Transverse colon (tissue), 4 donors: Measurements from ENCODE around the gene FMO2. TPM values are rescaled to one million over a fixed set of nuclear protein-coding genes. Genes with fewer than 3 reads are reported as not detected.

Experiments
- DNase-seq: peaks from one replicate; pipeline ENCODE4 v3.0.0-alpha.2; 2019
- H3K27ac ChIP-seq, 4 donors: fragments of 200-600 bp; sonication (generic); 2 replicates each; pipeline ENCODE4 v1.5.1; 2016 to 2018; ENCODE audit warnings: inconsistent platforms in 4 of 4
- H3K27me3 ChIP-seq: fragments of 200-600 bp; sonication (generic); 2 replicates; pipeline ENCODE4 v1.5.1; 2017; ENCODE audit warnings: inconsistent platforms
- H3K36me3 ChIP-seq, 4 donors: fragments of 200-600 bp; sonication (generic); 2 replicates each; pipeline ENCODE4 v1.5.1; 2017 to 2019; ENCODE audit warnings: inconsistent platforms in 4 of 4
- H3K4me1 ChIP-seq, 4 donors: fragments of 200-600 bp; sonication (generic); 2 replicates each; pipeline ENCODE4 v1.5.1; 2017 to 2020; ENCODE audit warnings: inconsistent platforms in 4 of 4
- H3K4me3 ChIP-seq, 4 donors: fragments of 200-600 bp; sonication (generic); 1 replicate in 1 of 4; 2 replicates in 3 of 4; pipeline versions ENCODE4 v1.5.1 to v1.6.1; 2017 to 2019; ENCODE audit warnings: inconsistent platforms in 4 of 4
- H3K9me3 ChIP-seq, 2 donors: fragments of 200-600 bp; sonication (generic); 2 replicates each; pipeline ENCODE4 v1.5.1; 2017 to 2019; ENCODE audit warnings: inconsistent platforms in 2 of 2
- EP300 ChIP-seq: sonication (generic); formaldehyde crosslinking; IDR thresholded peaks from one replicate; pipeline ENCODE4 v1.6.1; 2017; ENCODE audit warnings: antibody characterized with exemption, low read depth
- POLR2A ChIP-seq: fragments of 450-650 bp; IDR thresholded peaks from one replicate; pipeline ENCODE4 v1.6.1; 2016; ENCODE audit warnings: antibody characterized with exemption, mild to moderate bottlenecking, moderate library complexity
- POLR2AphosphoS5 ChIP-seq, 3 donors: sonication (generic); formaldehyde crosslinking; IDR thresholded peaks; one replicate each; pipeline ENCODE4 v1.6.1; 2016; ENCODE audit warnings: antibody characterized with exemption in 3 of 3
- WGBS, 2 donors: methylation state at CpG; one replicate each; pipeline ENCODE4 v1.1.5; 2018; ENCODE audit warnings: low coverage in 1 of 2; 5-methylcytosine and 5-hydroxymethylcytosine counted together
- in situ Hi-C, 4 donors: fragments of 200-750 bp; cut with MboI; loops; one replicate each; pipeline versions ENCODE4 v1.15.0 to v1.15.1; 2017; ENCODE audit warnings: low sequenced_read_pairs in 3 of 4, low pct_ligation_motif_present in 1 of 4, low pct_unique_long_range_greater_than_20kb in 1 of 4
- intact Hi-C: fragments of 100-400 bp; cut with DNase I; formaldehyde crosslinking; loops from one replicate; pipeline ENCODE4 v1.15.1; 2023; ENCODE audit warnings: low total_unique reads
- total RNA-seq, 4 donors: library from RNA; depleted of rRNA; stranded (reverse); fragments of >200 nt; gene quantifications; one replicate each; pipeline ENCODE4 v1.1.0, GENCODE V29; 2016
- TF ChIP-seq, protein P1 (sequence below), 5 experiments: fragments of 200-600 bp in 3 of 5; fragments of 450-650 bp in 2 of 5; sonication (generic) in 3 of 5; IDR thresholded peaks; 1 replicate in 2 of 5; 2 replicates in 3 of 5; pipeline ENCODE4 v1.5.1; 2016 to 2017; ENCODE audit warnings: antibody characterized with exemption in 5 of 5, inconsistent platforms in 3 of 5, mild to moderate bottlenecking in 2 of 5, moderate library complexity in 1 of 5

FMO2 gene
- total RNA-seq, 4 donors from 2014 or later: 3.0 to 12.5 (median 4.9) TPM; not detected in 1

- Histone ChIP-seq H3K9me3 (no peaks in the 10 kb centered on the region), H3K4me3 (no peak overlapping the region), H3K27me3 (no peaks in the 10 kb centered on the region), H3K27ac (no peak overlapping the region), H3K4me1 (peaks cover 0 to 11% (median 4%) of the 10 kb centered on the region in 4 donors), H3K36me3 (no peaks in the 10 kb centered on the region)
- TF ChIP-seq, protein P1, sequence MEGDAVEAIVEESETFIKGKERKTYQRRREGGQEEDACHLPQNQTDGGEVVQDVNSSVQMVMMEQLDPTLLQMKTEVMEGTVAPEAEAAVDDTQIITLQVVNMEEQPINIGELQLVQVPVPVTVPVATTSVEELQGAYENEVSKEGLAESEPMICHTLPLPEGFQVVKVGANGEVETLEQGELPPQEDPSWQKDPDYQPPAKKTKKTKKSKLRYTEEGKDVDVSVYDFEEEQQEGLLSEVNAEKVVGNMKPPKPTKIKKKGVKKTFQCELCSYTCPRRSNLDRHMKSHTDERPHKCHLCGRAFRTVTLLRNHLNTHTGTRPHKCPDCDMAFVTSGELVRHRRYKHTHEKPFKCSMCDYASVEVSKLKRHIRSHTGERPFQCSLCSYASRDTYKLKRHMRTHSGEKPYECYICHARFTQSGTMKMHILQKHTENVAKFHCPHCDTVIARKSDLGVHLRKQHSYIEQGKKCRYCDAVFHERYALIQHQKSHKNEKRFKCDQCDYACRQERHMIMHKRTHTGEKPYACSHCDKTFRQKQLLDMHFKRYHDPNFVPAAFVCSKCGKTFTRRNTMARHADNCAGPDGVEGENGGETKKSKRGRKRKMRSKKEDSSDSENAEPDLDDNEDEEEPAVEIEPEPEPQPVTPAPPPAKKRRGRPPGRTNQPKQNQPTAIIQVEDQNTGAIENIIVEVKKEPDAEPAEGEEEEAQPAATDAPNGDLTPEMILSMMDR (IDR thresholded peaks at IDR 0.05): no peak
- TF ChIP-seq POLR2AphosphoS5 (IDR thresholded peaks at IDR 0.05): no peak
- no peak for TF ChIP-seq EP300
- TF ChIP-seq POLR2A: no peak
- in situ Hi-C loops: no loop called here
- intact Hi-C loops: no loop called here
- DNase-seq: no peak
These were observed 23.7 kb upstream of the FMO2 start for GRCh38 chr1:171161431-171161830.

DNA sequence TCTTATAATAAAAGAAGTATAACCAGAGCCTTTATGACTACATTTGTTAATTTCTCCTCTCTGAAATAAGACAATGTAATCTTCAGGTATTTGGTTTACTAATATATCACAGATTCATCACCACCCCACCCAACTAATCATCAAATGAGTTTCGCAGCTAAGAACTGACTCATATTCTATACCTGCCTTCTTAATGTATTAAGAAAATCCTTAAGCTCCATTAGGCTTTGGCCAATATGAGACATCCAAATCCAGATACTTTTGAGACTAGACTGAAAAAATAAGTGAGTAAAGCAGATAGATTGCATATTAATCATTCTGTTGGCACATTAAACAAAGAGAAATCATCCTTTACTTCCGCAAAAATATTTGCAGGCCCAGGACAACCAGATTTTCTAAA lies 18.7 kb upstream of the FMO2 start:
- Histone ChIP-seq H3K4me1 (no peaks in the 10 kb centered on the region), H3K27me3 (no peaks in the 10 kb centered on the region), H3K9me3 (no peaks in the 10 kb centered on the region), H3K4me3 (no peak overlapping the region), H3K36me3 (no peaks in the 10 kb centered on the region), H3K27ac (no peak overlapping the region)
- intact Hi-C loops (no loop called here), in situ Hi-C loops (no loop called here)
- DNase-seq: no peak
- TF ChIP-seq, protein P1 (IDR thresholded peaks at IDR 0.05): no peak
- TF ChIP-seq POLR2A: no peak
- TF ChIP-seq POLR2AphosphoS5 (IDR thresholded peaks at IDR 0.05): no peak
- TF ChIP-seq EP300: no peak
- WGBS, 2 donors: 90 to 96% methylated on average over 2 of the region's 2 CpGs

GRCh38 chr1:171167785-171168184 lies 17.3 kb upstream of the FMO2 start:
- no peak overlapping the region for H3K27ac ChIP-seq
- H3K9me3 ChIP-seq: no peaks in the 10 kb centered on the region
- no peak overlapping the region for H3K4me3 ChIP-seq
- no peaks in the 10 kb centered on the region for H3K27me3 ChIP-seq
- H3K36me3 ChIP-seq: no peaks in the 10 kb centered on the region
- no peaks in the 10 kb centered on the region for H3K4me1 ChIP-seq
- in situ Hi-C loops: no loop called here
- intact Hi-C loops: no loop called here
- TF ChIP-seq, protein P1 (IDR thresholded peaks at IDR 0.05): no peak
- TF ChIP-seq POLR2AphosphoS5 (IDR thresholded peaks at IDR 0.05) (no peak), POLR2A (no peak), EP300 (no peak)
- DNase-seq: no peak
- 45 to 100% methylated on average over 2 of the region's 2 CpGs for WGBS, 2 donors

GRCh38 chr1:171172471-171172870 lies 12.6 kb upstream of the FMO2 start:
- WGBS, 2 donors: 74 to 79% methylated on average over 2 of the region's 2 CpGs
- intact Hi-C loops: no loop called here
- H3K4me1 ChIP-seq: no peaks in the 10 kb centered on the region
- TF ChIP-seq EP300: no peak
- TF ChIP-seq POLR2A: no peak
- TF ChIP-seq, protein P1 (IDR thresholded peaks at IDR 0.05): no peak
- no peak for TF ChIP-seq POLR2AphosphoS5 (IDR thresholded peaks at IDR 0.05)
- in situ Hi-C loops: no loop called here
- no peaks in the 10 kb centered on the region for H3K36me3 ChIP-seq
- no peak overlapping the region for H3K4me3 ChIP-seq
- no peak for DNase-seq
- H3K27me3 ChIP-seq: no peaks in the 10 kb centered on the region
- no peaks in the 10 kb centered on the region for H3K9me3 ChIP-seq
- H3K27ac ChIP-seq: no peak overlapping the region
